HepG2 (cell line): ENCODE results near the gene MYO5B. TPM values are rescaled to one million over a fixed set of nuclear protein-coding genes. Genes with fewer than 3 reads are reported as not detected.
A peak's percentile ranks its signal among the peaks of the same experiment; 100 is the strongest.

ENCODE experiments used
- ATAC-seq: fragments of 200-7000 bp; cut with Tn5 transposase; 3 replicates; pipeline ENCODE4 v1.9.1; 2020; ENCODE audit warnings: mild to moderate bottlenecking, moderate library complexity
- BruUV-seq: library from RNA; stranded (reverse); fragments of 400-500 nt; replicated peaks from 2 replicates; lab custom pipeline; 2021; lab: Mats Ljungman, UMichigan
- CTCF ChIA-PET: fragments of 300-600 bp; formaldehyde crosslinking; extraction: SDS; loops from one replicate; lab custom pipeline; 2021; ENCODE audit warnings: low total read pairs, inconsistent platforms, low intra/inter-chr PET ratio; lab: Yijun Ruan, JAX
- POLR2A ChIA-PET: fragments of 350-600 bp; sonication (Branson Sonifier 250); formaldehyde crosslinking; loops from one replicate; lab custom pipeline; 2020; ENCODE audit warnings: antibody characterized with exemption, inconsistent platforms; lab: Yijun Ruan, JAX
- DNase-seq: peaks from one replicate; pipeline ENCODE4 v3.0.0-alpha.2; 2015; ENCODE audit warnings: low spot score
- FAIRE-seq: peaks from 3 replicates; lab custom pipeline; 2011; peaks lifted over from hg19 to GRCh38; lab: Jason Lieb, UNC
- H2AFZ ChIP-seq: one replicate; pipeline ENCODE4 v1.6.1; 2011; ENCODE audit warnings: low read length, inconsistent platforms
- H3K27ac ChIP-seq: fragments of 300-600 bp; 3 replicates; pipeline ENCODE4 v1.8.0; 2011; ENCODE audit warnings: mixed run types, mild to moderate bottlenecking, mixed read lengths, low read length, inconsistent platforms; ENCODE audit not compliant: insufficient read depth; ENCODE audit errors: extremely low read length
- H3K27me3 ChIP-seq, 2 experiments: fragments of 200-600 bp in 1 of 2; 2 replicates in 1 of 2; 3 replicates in 1 of 2; pipeline versions ENCODE4 v1.6.0 to v1.8.0; 2011; ENCODE audit warnings: low read length in 2 of 2, mild to moderate bottlenecking in 2 of 2, moderate library complexity in 2 of 2, inconsistent platforms in 1 of 2; ENCODE audit not compliant: insufficient read depth in 2 of 2, control insufficient read depth in 1 of 2
- H3K36me3 ChIP-seq, 2 experiments: fragments of 200-600 bp in 1 of 2; replicated peaks in 1 of 2; 2 replicates in 1 of 2; 3 replicates in 1 of 2; pipeline versions ENCODE4 v1.5.1 to v1.8.0; 2011; ENCODE audit warnings: low read length in 2 of 2, inconsistent platforms in 1 of 2; ENCODE audit not compliant: insufficient read depth in 2 of 2, control insufficient read depth in 1 of 2
- H3K4me1 ChIP-seq: 2 replicates; pipeline ENCODE4 v1.5.1; 2012; ENCODE audit warnings: low read length, inconsistent platforms; ENCODE audit not compliant: insufficient read depth
- H3K4me2 ChIP-seq: 2 replicates; pipeline ENCODE4 v1.6.0; 2011; ENCODE audit warnings: low read depth, low read length, inconsistent platforms
- H3K4me3 ChIP-seq, 3 experiments: fragments of 200-600 bp in 1 of 3; sonication (generic), shearing (Covaris generic) in 1 of 3; replicated peaks in 1 of 3; 2 replicates each; pipeline ENCODE4 v1.5.1; 2011 to 2016; ENCODE audit warnings: low read length in 3 of 3, inconsistent platforms in 2 of 3, low read depth in 2 of 3, mild to moderate bottlenecking in 2 of 3, control low read depth in 1 of 3, mixed read lengths in 1 of 3; ENCODE audit not compliant: insufficient read depth in 1 of 3
- H3K79me2 ChIP-seq: one replicate; pipeline ENCODE4 v1.6.1; 2011; ENCODE audit warnings: low read length, inconsistent platforms; ENCODE audit not compliant: insufficient read depth
- H3K9ac ChIP-seq: 2 replicates; pipeline ENCODE4 v1.6.0; 2011; ENCODE audit warnings: mild to moderate bottlenecking, low read depth, low read length, inconsistent platforms; ENCODE audit not compliant: insufficient read depth
- H3K9me3 ChIP-seq: 2 replicates; pipeline ENCODE4 v1.5.1; 2012; ENCODE audit warnings: mild to moderate bottlenecking, low read length
- H4K20me1 ChIP-seq: 2 replicates; pipeline ENCODE4 v1.6.0; 2011; ENCODE audit warnings: inconsistent platforms, mild to moderate bottlenecking, low read length, moderate library complexity; ENCODE audit not compliant: insufficient read depth
- CC2D1A ChIP-seq: sonication (generic); formaldehyde crosslinking; IDR thresholded peaks from 2 replicates; pipeline ENCODE4 v1.8.1; 2023; ENCODE audit warnings: mild to moderate bottlenecking, missing genetic modification reagents
- HNRNPK ChIP-seq: fragments of 200-400 bp; formaldehyde crosslinking; IDR thresholded peaks from 2 replicates; pipeline ENCODE4 v1.6.1; 2018; ENCODE audit warnings: low read length, low read depth, moderate library complexity, mild to moderate bottlenecking; ENCODE audit not compliant: poor library complexity, severe bottlenecking
- HOXA9 ChIP-seq: sonication (generic); formaldehyde crosslinking; IDR thresholded peaks from 2 replicates; pipeline ENCODE4 v1.8.1; 2022; ENCODE audit warnings: missing genetic modification reagents, mild to moderate bottlenecking, moderate library complexity, borderline replicate concordance
- KDM6A ChIP-seq: IDR thresholded peaks from 2 replicates; pipeline ENCODE4 v1.6.1; 2016; ENCODE audit warnings: low read depth
- NFE2L1 ChIP-seq: sonication (generic); formaldehyde crosslinking; IDR thresholded peaks from 2 replicates; pipeline ENCODE4 v1.4.0; 2020; ENCODE audit warnings: missing genetic modification reagents, mild to moderate bottlenecking, borderline replicate concordance
- PRPF4 ChIP-seq: fragments of 200-400 bp; formaldehyde crosslinking; IDR thresholded peaks from 2 replicates; pipeline ENCODE4 v1.6.1; 2016; ENCODE audit warnings: low read length, low read depth; ENCODE audit not compliant: poor library complexity, severe bottlenecking
- REXO4 ChIP-seq: sonication (generic); formaldehyde crosslinking; IDR thresholded peaks from 2 replicates; pipeline ENCODE4 v1.8.0; 2022; ENCODE audit warnings: missing genetic modification reagents, mild to moderate bottlenecking, borderline replicate concordance
- TBX3 ChIP-seq: fragments of 450-650 bp; IDR thresholded peaks from 2 replicates; pipeline ENCODE4 v1.6.1; 2017; ENCODE audit warnings: antibody characterized with exemption, mild to moderate bottlenecking, inconsistent platforms, borderline replicate concordance
- TP53 ChIP-seq: sonication (generic); formaldehyde crosslinking; conservative IDR thresholded peaks from 2 replicates; pipeline ENCODE4 v1.4.0; 2020; ENCODE audit warnings: missing genetic modification reagents
- ZNF143 ChIP-seq: sonication (generic); formaldehyde crosslinking; IDR thresholded peaks from 2 replicates; pipeline ENCODE4 v1.4.0; 2020; ENCODE audit warnings: missing genetic modification reagents
- ZNF205 ChIP-seq: IDR thresholded peaks from 2 replicates; pipeline ENCODE4 v1.6.1; 2018; ENCODE audit warnings: missing biosample characterization, missing genetic modification reagents
- ZNF224 ChIP-seq: sonication (generic); formaldehyde crosslinking; IDR thresholded peaks from 2 replicates; pipeline ENCODE4 v1.5.0; 2020; ENCODE audit warnings: mild to moderate bottlenecking, missing genetic modification reagents
- ZNF24 ChIP-seq: fragments of 450-650 bp; IDR thresholded peaks from 2 replicates; pipeline ENCODE4 v1.6.1; 2017; ENCODE audit warnings: antibody characterized with exemption, mild to moderate bottlenecking
- ZNF496 ChIP-seq: sonication (generic); formaldehyde crosslinking; IDR thresholded peaks from 2 replicates; pipeline ENCODE4 v1.8.1; 2023; ENCODE audit warnings: mild to moderate bottlenecking, moderate library complexity, missing genetic modification reagents; ENCODE audit not compliant: insufficient replicate concordance
- ZSCAN20 ChIP-seq: sonication (generic); formaldehyde crosslinking; IDR thresholded peaks from 2 replicates; pipeline ENCODE4 v1.4.0; 2020; ENCODE audit warnings: missing genetic modification reagents, mild to moderate bottlenecking, borderline replicate concordance
- ZSCAN21 ChIP-seq: sonication (generic); formaldehyde crosslinking; IDR thresholded peaks from 2 replicates; pipeline ENCODE4 v1.8.0; 2022; ENCODE audit warnings: mild to moderate bottlenecking, missing genetic modification reagents, moderate library complexity, borderline replicate concordance
- WGBS: methylation state at CpG from one replicate; pipeline ENCODE4 v1.1.6; 2017; ENCODE audit warnings: low lambda C conversion rate; 5-methylcytosine and 5-hydroxymethylcytosine counted together
- in situ Hi-C: cut with HindIII; loops from 2 replicates; pipeline ENCODE4 v1.10.0; 2017; ENCODE audit warnings: low pct_unique_long_range_greater_than_20kb; ENCODE audit not compliant: extremely low pct_ligation_motif_present
- intact Hi-C: fragments of 100-400 bp; cut with micrococcal nuclease; formaldehyde crosslinking; loops from one replicate; pipeline ENCODE4 v1.10.0; 2022; ENCODE audit not compliant: unreplicated experiment
- polyA plus RNA-seq, 8 experiments: library from polyadenylated mRNA; depleted of rRNA in 3 of 8; stranded (reverse) in 7 of 8; unstranded in 1 of 8; fragments of >200 nt; fragmentation: Illumina TruSeq in 4 of 8; extraction: Trizol in 4 of 8; gene quantifications; 2 replicates each; pipeline versions ENCODE4 v1.2.1 to v1.2.3, GENCODE V29; 2011 to 2016; ENCODE audit warnings: low read depth in 4 of 8, missing spikeins in 1 of 8, mixed read lengths in 1 of 8; ENCODE audit not compliant: insufficient read depth in 1 of 8
- total RNA-seq, 5 experiments: library from RNA; depleted of rRNA; stranded (reverse); fragments of >200 nt; fragmentation: Illumina TruSeq; extraction: Trizol; gene quantifications; 2 replicates each; pipeline ENCODE4 v1.2.3, GENCODE V29; 2016; ENCODE audit warnings: low read depth in 1 of 5
- TF ChIP-seq, protein P1 (sequence below): sonication (generic); formaldehyde crosslinking; IDR thresholded peaks from 2 replicates; pipeline ENCODE4 v1.8.1; 2023; ENCODE audit warnings: mild to moderate bottlenecking, missing genetic modification reagents, borderline replicate concordance
- TF ChIP-seq, protein P2 (sequence below): sonication (generic); formaldehyde crosslinking; IDR thresholded peaks from 2 replicates; pipeline ENCODE4 v1.8.0; 2022; ENCODE audit warnings: missing genetic modification reagents, low read depth, mild to moderate bottlenecking, borderline replicate concordance
- TF ChIP-seq, protein P3 (sequence below): IDR thresholded peaks from 2 replicates; pipeline ENCODE4 v1.4.0; 2020; ENCODE audit warnings: mild to moderate bottlenecking, missing genetic modification reagents

The MYO5B gene
- total and polyA plus RNA-seq, 2 of the 13 experiments (the other 11 are each of a cell fraction or from before 2014, with no cell fraction given) = 13.1 to 24.0 TPM

DNA sequence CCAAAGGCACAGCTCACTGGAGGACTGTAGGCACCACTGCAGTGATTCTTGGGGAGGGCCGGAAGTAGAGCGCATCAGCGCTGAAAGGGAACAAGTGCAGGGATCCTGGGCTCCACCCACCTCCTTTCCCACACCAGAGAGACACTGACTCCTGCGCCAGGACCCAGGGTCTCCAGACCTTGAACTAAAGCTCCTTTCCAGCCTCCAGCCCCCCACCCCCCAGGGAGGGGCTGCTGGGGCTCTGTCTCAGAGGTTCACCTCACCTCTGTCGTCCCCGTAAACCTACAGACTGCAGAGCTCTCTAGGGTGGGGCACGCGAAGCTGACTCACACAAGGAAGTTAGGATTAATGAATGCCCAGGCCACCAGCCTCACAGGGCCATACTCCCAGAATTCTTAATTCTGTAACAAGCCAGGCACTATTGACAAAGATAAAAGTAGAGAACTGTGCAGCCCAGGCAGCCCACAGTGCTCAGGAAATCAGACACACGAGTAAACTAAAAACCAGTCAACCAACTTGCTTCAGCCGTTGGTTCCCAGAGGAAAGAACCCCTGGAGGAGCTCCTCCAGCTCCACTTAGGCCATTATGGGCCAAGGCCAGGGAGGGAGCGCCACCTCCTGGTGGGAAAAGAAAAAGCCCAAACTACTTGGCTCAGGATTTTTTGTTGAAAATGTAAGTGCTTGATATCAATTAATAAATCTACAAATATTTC lies 336.5 kb downstream of the MYO5B start:
- DNase-seq = peak; percentile 44
- no TSS peak for BruUV-seq
- FAIRE-seq = peak; percentile 80
- H4K20me1 ChIP-seq = no peaks in the 10 kb centered on the region
- no peaks in the 10 kb centered on the region; a peak in 1 of 5 replicates for H3K36me3 ChIP-seq
- H3K4me3 ChIP-seq = no peak overlapping the region
- H2AFZ ChIP-seq = no peak overlapping the region
- no peak overlapping the region for H3K27ac ChIP-seq
- H3K27me3 ChIP-seq = no peaks in the 10 kb centered on the region
- H3K4me2 ChIP-seq = no peak overlapping the region
- no peaks in the 10 kb centered on the region for H3K9me3 ChIP-seq
- no peaks in the 10 kb centered on the region for H3K79me2 ChIP-seq
- ChIA-PET POLR2A (interaction anchor here (1.0 to 1.5 kb wide), 6 partner anchors 21 to 371 kb away, joined by 3 to 7 read pairs (median 4); partner anchors contain the start of genes ACAA2 and C18orf32), CTCF (interaction anchor here (2.2 to 3.1 kb wide), 2 partner anchors 299 to 347 kb away, joined by 15 to 33 read pairs; no protein-coding TSS in a partner anchor)
- peak; percentile 82 for ATAC-seq
- intact Hi-C loops (loop anchor here (1.0 to 5.0 kb wide), 4 partner anchors 46 to 348 kb away; partner anchors contain the start of gene ACAA2), in situ Hi-C loops (loop anchor here (5.0 kb wide), 2 partner anchors 296 to 346 kb away; partner anchors contain the start of gene LIPG)
- H3K9ac ChIP-seq = no peak overlapping the region
- H3K4me1 ChIP-seq = peaks cover 16% of the 10 kb centered on the region
- WGBS = 58% methylated on average over 10 of the region's 11 CpGs
- no peak for TF ChIP-seq HNRNPK
- TF ChIP-seq TBX3 = no peak
- TF ChIP-seq ZSCAN20 (CRISPR knock-in tag) = no peak
- TF ChIP-seq, protein P1, sequence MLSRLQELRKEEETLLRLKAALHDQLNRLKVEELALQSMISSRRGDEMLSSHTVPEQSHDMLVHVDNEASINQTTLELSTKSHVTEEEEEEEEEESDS = no peak
- TF ChIP-seq ZNF496 (CRISPR knock-in tag) = no peak
- no peak for TF ChIP-seq ZNF224
- 0 out of 2 replicates have a peak, but pooled peaks have one; percentile 44 for TF ChIP-seq ZNF205 (CRISPR knock-in tag)
- no peak for TF ChIP-seq ZSCAN21 (CRISPR knock-in tag)
- no peak for TF ChIP-seq CC2D1A (CRISPR knock-in tag)
- no peak for TF ChIP-seq ZNF24
- no peak for TF ChIP-seq HOXA9 (CRISPR knock-in tag)
- no peak for TF ChIP-seq ZNF143 (CRISPR knock-in tag)
- no peak for TF ChIP-seq NFE2L1 (CRISPR knock-in tag)
- TF ChIP-seq, protein P2, sequence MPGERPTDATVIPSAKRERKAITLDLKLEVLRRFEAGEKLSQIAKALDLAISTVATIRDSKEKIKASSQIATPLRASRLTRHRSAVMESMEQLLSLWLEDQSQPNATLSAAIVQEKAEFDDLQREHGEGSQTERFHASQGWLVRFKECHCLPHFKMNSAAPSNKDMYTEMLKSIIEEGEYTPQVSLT = no peak
- TF ChIP-seq REXO4 = no peak
- TF ChIP-seq, protein P3, sequence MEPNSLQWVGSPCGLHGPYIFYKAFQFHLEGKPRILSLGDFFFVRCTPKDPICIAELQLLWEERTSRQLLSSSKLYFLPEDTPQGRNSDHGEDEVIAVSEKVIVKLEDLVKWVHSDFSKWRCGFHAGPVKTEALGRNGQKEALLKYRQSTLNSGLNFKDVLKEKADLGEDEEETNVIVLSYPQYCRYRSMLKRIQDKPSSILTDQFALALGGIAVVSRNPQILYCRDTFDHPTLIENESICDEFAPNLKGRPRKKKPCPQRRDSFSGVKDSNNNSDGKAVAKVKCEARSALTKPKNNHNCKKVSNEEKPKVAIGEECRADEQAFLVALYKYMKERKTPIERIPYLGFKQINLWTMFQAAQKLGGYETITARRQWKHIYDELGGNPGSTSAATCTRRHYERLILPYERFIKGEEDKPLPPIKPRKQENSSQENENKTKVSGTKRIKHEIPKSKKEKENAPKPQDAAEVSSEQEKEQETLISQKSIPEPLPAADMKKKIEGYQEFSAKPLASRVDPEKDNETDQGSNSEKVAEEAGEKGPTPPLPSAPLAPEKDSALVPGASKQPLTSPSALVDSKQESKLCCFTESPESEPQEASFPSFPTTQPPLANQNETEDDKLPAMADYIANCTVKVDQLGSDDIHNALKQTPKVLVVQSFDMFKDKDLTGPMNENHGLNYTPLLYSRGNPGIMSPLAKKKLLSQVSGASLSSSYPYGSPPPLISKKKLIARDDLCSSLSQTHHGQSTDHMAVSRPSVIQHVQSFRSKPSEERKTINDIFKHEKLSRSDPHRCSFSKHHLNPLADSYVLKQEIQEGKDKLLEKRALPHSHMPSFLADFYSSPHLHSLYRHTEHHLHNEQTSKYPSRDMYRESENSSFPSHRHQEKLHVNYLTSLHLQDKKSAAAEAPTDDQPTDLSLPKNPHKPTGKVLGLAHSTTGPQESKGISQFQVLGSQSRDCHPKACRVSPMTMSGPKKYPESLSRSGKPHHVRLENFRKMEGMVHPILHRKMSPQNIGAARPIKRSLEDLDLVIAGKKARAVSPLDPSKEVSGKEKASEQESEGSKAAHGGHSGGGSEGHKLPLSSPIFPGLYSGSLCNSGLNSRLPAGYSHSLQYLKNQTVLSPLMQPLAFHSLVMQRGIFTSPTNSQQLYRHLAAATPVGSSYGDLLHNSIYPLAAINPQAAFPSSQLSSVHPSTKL (CRISPR knock-in tag) = 0 out of 2 replicates have a peak, but pooled peaks have one; percentile 9
- no peak for TF ChIP-seq PRPF4
- no peak for TF ChIP-seq TP53 (CRISPR knock-in tag)
- no peak for TF ChIP-seq KDM6A (CRISPR knock-in tag)
